GM21423 (cell line): ENCODE results near the gene CYP21A2.

Source experiments
- ATAC-seq: cut with Tn5 transposase; IDR thresholded peaks from one replicate; pipeline ENCODE4 v1.9.1; 2021; ENCODE audit warnings: mild to moderate bottlenecking, moderate library complexity; ENCODE audit not compliant: unreplicated experiment

CYP21A2 gene

GRCh38 chr6:32081168-32081990 lies 43.2 kb downstream of the CYP21A2 start:
- ATAC-seq: no peak

- no peak for ATAC-seq
These were observed 44.3 kb downstream of the CYP21A2 start for GRCh38 chr6:32082478-32082877.

DNA sequence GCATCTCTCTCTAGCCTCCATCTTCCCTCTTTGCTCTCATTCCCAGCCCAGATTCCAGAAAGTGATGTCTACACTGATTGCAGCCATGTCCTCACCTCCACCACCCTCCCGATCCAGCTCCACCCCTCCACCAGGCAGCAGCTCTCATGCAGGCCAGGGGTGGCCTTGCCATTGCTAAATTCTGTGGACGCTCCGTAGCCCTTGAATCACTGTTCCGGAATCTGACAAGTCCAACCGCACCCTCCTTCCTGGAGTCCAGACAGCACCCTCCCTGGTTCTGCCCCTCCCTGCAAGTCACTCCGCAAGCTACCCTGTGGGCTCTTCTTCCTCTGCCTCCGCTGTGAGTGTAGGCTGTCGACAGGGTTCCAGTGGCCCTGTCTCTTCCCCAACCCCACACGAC lies 44.7 kb downstream of the CYP21A2 start:
- ATAC-seq: no peak

DNA sequence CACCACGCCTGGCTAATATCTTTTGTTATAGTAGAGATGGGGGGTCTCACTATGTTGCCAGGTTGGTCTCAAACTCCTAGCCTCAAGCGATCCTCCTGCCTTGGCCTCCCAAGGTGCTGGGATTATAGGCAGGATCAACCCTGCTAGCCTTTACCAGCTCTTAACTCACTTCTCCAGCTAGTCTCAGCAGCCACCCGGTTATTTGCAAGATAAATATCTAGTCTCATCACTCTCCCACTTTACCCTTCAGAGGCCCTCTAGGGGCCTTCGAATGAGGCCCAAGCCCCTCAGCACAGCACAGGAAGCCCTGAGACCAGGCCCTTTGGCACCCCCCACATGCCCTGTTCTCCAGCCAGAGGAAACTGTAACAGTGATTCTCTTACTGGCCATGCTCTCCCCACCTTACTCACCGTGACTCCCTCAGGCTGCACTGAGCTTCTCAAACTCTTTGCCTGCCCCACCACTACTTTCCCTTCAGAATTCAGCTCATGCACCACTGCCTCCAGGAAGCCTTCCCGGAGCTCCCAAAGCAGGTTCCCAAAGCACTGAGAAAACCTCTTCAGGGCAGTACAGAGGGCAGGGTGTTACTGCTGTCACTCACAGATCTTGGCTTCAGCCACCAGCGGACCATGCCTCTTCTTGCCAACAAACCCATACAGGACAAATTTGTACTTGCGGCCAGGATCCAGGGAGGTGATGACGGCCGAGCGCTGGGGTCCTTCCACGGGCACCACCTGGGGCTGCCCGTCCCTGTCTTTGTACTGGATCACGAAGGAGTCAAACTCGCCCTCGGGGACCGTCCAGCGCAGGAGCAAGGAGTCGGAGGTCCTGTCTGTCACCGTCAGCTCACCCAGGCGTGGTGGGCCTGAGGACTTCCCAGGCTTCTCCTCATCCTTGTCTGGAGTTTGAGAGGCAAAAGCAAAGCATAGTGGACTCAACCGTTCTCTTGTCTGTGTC lies 45.9 kb downstream of the CYP21A2 start:
- ATAC-seq: no peak

GRCh38 chr6:32084780-32085179 lies 46.6 kb downstream of the CYP21A2 start:
- ATAC-seq: no peak

- no peak for ATAC-seq
These were observed 47.7 kb downstream of the CYP21A2 start for GRCh38 chr6:32085759-32086459.

- no peak for ATAC-seq
These were observed 48.7 kb downstream of the CYP21A2 start for GRCh38 chr6:32086661-32087573.

DNA sequence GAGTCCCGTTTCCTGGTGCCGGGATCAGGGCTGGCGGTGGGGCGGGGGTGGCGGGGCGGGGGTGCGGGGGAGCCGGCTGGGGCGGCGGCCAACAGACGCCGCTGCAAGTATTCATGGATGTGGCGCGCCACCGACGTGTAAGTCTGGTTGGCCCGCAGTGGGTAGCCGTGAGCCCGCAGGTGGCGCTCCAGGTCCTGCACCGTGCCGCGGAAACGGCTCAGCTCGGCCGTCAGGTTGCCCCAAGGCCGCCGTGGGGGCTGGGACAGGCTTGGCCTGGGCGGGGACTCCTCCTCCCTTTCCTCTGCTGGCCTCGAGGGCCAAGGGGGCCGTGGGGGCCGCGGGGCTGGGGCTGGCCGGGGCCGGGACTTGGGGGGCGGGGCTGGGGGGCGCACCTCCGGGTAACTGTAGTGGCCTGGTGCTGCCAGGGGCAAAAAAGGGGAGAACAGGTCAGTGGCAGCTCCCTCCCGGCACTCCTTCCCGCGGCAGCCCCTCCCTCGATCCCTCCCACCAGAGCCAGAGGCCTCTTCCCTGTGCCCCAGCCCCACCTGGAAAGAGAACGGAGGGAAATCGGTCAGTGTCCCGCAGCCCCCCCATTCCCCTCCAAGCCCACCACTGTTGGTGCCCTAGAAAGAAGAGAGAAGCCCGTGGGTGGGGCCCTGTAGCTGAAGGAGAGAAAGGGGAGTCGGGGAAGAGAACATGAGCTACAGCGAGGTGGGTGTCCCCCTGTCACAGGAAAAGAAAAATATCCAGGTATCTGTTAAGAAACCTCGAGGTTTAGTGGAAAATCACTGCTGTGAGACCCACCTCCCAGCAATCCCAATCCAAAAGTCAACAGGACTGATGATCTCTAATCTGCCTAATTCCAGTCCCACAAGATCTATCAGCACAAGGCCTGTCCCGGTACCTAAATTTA lies 49.6 kb downstream of the CYP21A2 start:
- no peak for ATAC-seq

DNA sequence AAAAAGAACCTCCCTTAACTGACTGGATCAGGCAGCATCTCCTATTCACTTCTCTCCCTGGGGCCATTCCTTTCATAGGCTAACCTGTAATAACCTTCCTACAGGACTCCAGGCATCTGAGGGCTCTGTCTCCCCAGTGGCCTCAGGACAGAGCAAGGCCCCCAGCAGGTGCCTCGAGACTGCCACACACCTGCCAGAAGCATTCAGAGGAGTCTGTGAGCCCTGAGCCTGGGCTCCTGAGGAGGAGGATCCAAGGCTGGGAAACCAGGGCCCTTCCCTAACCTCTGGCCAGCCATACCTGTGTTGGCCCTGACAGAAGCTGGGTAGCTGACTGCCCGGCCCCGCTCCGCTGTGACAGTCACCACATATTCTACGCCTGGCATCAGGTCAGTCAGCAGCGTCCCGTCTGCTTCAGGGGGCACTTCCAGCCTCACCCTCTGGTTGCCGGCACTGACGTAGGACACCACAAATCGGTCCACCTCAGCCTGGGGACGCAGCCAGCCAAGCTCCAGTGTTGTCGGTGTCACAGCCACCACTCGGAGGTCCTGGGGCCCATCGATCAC lies 50.4 kb downstream of the CYP21A2 start:
- ATAC-seq: no peak

- ATAC-seq: no peak
These were observed 51.0 kb downstream of the CYP21A2 start for GRCh38 chr6:32089082-32089828.
